A673 (cell line): ENCODE results near the gene LCA5. TPM values are rescaled to one million over a fixed set of nuclear protein-coding genes. Genes with fewer than 3 reads are reported as not detected.

ENCODE experiments used
- BruUV-seq: library from RNA; stranded (reverse); fragments of 400-500 nt; replicated peaks from 2 replicates; lab custom pipeline; 2021; lab: Mats Ljungman, UMichigan
- CTCF ChIA-PET: fragments of 300-600 bp; sonication (Branson Sonifier 250); formaldehyde crosslinking; loops from one replicate; lab custom pipeline; 2022; ENCODE audit warnings: antibody characterized with exemption; lab: Charles Lee
- POLR2A ChIA-PET: fragments of 300-600 bp; sonication (Branson Sonifier 250); formaldehyde crosslinking; loops from one replicate; lab custom pipeline; 2022; ENCODE audit warnings: antibody characterized with exemption; ENCODE audit not compliant: low non-redundant PET; lab: Charles Lee
- DNase-seq: peaks from one replicate; pipeline ENCODE4 v3.0.0-alpha.2; 2015; ENCODE audit warnings: low spot score
- H3K27ac ChIP-seq: fragments of 200-600 bp; sonication (generic); 2 replicates; pipeline ENCODE4 v1.5.1; 2016; ENCODE audit warnings: mixed run types, low read depth, mild to moderate bottlenecking, mixed read lengths, antibody characterized with exemption, low read length; ENCODE audit not compliant: poor library complexity, severe bottlenecking
- H3K27me3 ChIP-seq: fragments of 200-600 bp; sonication (generic); replicated peaks from 2 replicates; pipeline ENCODE4 v1.6.1; 2017; ENCODE audit warnings: mixed run types, low read depth, mild to moderate bottlenecking, mixed read lengths, antibody characterized with exemption, low read length; ENCODE audit not compliant: insufficient read depth, poor library complexity
- H3K36me3 ChIP-seq: fragments of 200-600 bp; sonication (generic); 2 replicates; pipeline ENCODE4 v1.6.1; 2016; ENCODE audit warnings: mixed run types, mild to moderate bottlenecking, mixed read lengths, antibody characterized with exemption, low read length; ENCODE audit not compliant: insufficient read depth, poor library complexity, severe bottlenecking
- H3K4me1 ChIP-seq: fragments of 200-600 bp; sonication (generic); 2 replicates; pipeline ENCODE4 v1.6.1; 2017; ENCODE audit warnings: mixed run types, mild to moderate bottlenecking, mixed read lengths, antibody characterized with exemption, low read length; ENCODE audit not compliant: insufficient read depth, poor library complexity, severe bottlenecking
- H3K4me3 ChIP-seq: fragments of 200-600 bp; sonication (generic); 2 replicates; pipeline ENCODE4 v1.5.1; 2016; ENCODE audit warnings: low read depth, mixed run types, mild to moderate bottlenecking, mixed read lengths, low read length; ENCODE audit not compliant: poor library complexity, severe bottlenecking
- H3K9me3 ChIP-seq: fragments of 200-600 bp; sonication (generic); 2 replicates; pipeline ENCODE4 v1.6.1; 2016; ENCODE audit warnings: mixed run types, low read depth, mild to moderate bottlenecking, mixed read lengths, antibody characterized with exemption, low read length; ENCODE audit not compliant: poor library complexity, severe bottlenecking
- CTCF ChIP-seq: fragments of 300-800, 200-600 bp; sonication (generic); conservative IDR thresholded peaks from 2 replicates; pipeline ENCODE4 v1.5.1; 2017; ENCODE audit warnings: low read depth, mild to moderate bottlenecking, antibody characterized with exemption, low read length, moderate library complexity, mixed read lengths
- EZH2 ChIP-seq: fragments of 200-600 bp; sonication (generic); IDR thresholded peaks from 2 replicates; pipeline ENCODE4 v1.6.1; 2017; ENCODE audit warnings: borderline replicate concordance, low read depth, mild to moderate bottlenecking, mixed read lengths, antibody characterized with exemption, low read length; ENCODE audit not compliant: poor library complexity, severe bottlenecking
- intact Hi-C: fragments of 100-400 bp; cut with micrococcal nuclease; formaldehyde crosslinking; loops from one replicate; pipeline ENCODE4 v1.10.0; 2022; ENCODE audit not compliant: unreplicated experiment
- total RNA-seq: library from RNA; stranded (reverse); gene quantifications from 2 replicates; pipeline ENCODE4 v1.2.3, GENCODE V29; 2021

LCA5 gene
- total RNA-seq, 1 experiment from 2014 or later: 3.5 TPM

- H3K27ac ChIP-seq: no peak overlapping the region
- POLR2A ChIA-PET: no interaction called here
- DNase-seq: no peak
- no peaks in the 10 kb centered on the region for H3K27me3 ChIP-seq
- no peak overlapping the region for H3K4me3 ChIP-seq
- TF ChIP-seq EZH2 (no peak), CTCF (no peak)
- BruUV-seq: no TSS peak
- peaks cover 5% of the 10 kb centered on the region for H3K4me1 ChIP-seq
- CTCF ChIA-PET: no interaction called here
- no peaks in the 10 kb centered on the region for H3K9me3 ChIP-seq
- no peaks in the 10 kb centered on the region for H3K36me3 ChIP-seq
- intact Hi-C loops: no loop called here
Observed at GRCh38 chr6:79515436-79515835, 21.8 kb downstream of the LCA5 start.

GRCh38 chr6:79513111-79513510, 24.1 kb downstream of the LCA5 start:
- ChIA-PET POLR2A (no interaction called here), CTCF (no interaction called here)
- no peaks in the 10 kb centered on the region for H3K4me1 ChIP-seq
- DNase-seq: no peak
- H3K9me3 ChIP-seq: no peaks in the 10 kb centered on the region
- TF ChIP-seq EZH2: no peak
- TF ChIP-seq CTCF: no peak
- no peaks in the 10 kb centered on the region for H3K27me3 ChIP-seq
- BruUV-seq: no TSS peak
- no peak overlapping the region for H3K4me3 ChIP-seq
- no peaks in the 10 kb centered on the region for H3K36me3 ChIP-seq
- H3K27ac ChIP-seq: no peak overlapping the region
- intact Hi-C loops: no loop called here

GRCh38 chr6:79512014-79512413, 25.2 kb downstream of the LCA5 start:
- ChIA-PET POLR2A (interaction anchor here (0.6 kb wide), 1 partner anchor 11 kb away, joined by 3 read pairs; no protein-coding TSS in a partner anchor), CTCF (no interaction called here)
- H3K9me3 ChIP-seq: no peaks in the 10 kb centered on the region
- H3K27ac ChIP-seq: no peak overlapping the region
- intact Hi-C loops: no loop called here
- no peak overlapping the region for H3K4me3 ChIP-seq
- no peak for DNase-seq
- TF ChIP-seq EZH2: no peak
- TF ChIP-seq CTCF: no peak
- no TSS peak for BruUV-seq
- no peaks in the 10 kb centered on the region for H3K4me1 ChIP-seq
- no peaks in the 10 kb centered on the region for H3K36me3 ChIP-seq
- H3K27me3 ChIP-seq: no peaks in the 10 kb centered on the region
